Left kidney (tissue), 2 donors: ENCODE results near the gene ECI1. TPM values are rescaled to one million over a fixed set of nuclear protein-coding genes. Genes with fewer than 3 reads are reported as not detected.

Experiments
- DNase-seq: peaks from one replicate; pipeline ENCODE4 v3.0.0-alpha.2; 2013
- polyA plus RNA-seq: library from polyadenylated mRNA; unstranded; fragments of 120-200 nt; gene quantifications from one replicate; pipeline ENCODE4 v1.2.1, GENCODE V29; 2013; ENCODE audit not compliant: insufficient read length

The ECI1 gene
- polyA plus RNA-seq, 1 donor: 55.2 TPM

DNA sequence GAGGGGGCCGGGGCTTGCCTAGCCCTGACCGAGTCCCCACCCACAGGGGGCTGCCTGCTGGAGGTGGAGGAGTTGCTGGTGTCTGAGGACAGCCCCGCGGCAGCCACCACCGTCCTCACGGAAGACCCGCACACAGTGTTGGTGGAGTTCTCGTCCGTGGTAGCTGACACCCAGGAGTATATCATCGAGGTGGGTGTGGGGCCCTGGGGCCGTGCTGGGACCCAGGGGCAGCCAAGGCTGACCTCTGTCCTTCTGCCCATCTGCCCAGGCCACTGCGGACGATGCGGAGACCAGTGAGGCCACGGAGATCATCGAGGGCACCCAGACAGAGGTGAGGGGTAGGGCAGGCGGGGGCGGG is 16.6 kb downstream of the ECI1 start:
- DNase-seq: no peak

DNA sequence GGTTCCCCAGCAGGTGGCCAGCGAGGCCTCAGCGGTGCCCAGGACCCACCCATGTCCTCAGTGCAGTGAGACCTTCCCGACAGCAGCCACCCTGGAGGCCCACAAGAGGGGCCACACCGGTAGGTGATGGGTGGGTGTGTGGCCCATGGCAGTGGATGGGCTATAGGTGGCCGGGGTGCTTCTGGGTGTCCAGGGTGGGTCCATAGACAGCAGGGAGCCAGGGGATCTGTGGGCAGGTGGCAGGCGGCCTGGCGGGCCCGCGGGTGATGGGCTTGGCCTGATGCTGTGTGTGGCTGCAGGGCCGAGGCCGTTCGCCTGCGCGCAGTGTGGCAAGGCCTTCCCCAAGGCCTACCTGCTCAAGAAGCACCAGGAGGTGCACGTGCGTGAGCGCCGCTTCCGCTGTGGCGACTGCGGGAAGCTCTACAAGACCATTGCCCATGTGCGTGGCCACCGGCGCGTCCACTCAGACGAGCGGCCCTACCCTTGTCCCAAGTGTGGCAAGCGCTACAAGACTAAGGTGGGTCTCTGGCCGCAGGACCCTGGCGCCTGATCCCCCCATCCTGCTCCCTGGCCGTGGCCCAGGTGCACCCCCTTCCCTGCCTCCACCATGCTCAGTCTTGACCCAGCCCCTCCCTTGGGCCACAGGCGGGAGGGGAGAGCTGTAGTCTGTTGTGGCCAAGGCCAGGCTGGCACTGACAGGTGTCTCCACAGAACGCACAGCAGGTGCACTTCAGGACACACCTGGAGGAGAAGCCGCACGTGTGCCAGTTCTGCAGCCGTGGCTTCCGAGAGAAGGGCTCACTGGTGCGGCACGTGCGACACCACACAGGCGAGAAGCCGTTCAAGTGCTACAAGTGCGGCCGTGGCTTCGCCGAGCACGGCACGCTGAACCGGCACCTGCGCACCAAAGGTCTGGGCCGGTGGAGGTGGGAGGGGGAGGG is 17.2 kb downstream of the ECI1 start:
- no peak for DNase-seq

DNA sequence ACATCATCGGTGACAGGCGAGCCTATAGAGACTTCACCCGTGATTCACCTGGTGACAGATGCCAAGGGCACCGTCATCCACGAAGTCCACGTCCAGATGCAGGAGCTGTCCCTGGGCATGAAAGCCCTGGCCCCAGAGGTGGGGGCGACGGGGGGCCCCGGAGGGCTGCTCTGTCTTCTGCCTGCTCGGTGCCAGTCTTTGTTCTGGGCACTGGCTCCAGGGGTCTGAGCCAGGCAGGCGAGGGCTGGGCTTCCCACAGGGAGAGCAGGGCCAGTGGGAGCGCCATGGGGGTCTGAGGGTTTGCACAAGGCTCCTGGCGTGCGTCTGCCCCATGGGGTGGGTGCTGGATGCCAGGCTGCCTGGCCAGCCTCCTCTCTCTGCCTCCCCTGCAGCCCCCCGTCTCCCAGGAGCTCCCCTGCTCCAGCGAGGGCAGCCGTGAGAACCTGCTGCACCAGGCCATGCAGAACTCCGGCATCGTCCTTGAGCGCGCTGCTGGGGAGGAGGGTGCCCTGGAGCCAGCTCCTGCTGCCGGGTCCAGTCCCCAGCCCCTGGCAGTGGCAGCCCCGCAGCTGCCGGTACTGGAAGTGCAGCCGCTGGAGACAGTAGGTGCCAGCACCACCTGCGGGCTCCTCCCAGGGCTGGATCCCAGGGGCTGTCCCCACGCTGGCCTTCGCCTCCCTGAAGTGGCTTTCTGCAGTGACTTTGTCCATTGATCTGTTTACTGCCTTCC is 18.2 kb downstream of the ECI1 start:
- DNase-seq: no peak

DNA sequence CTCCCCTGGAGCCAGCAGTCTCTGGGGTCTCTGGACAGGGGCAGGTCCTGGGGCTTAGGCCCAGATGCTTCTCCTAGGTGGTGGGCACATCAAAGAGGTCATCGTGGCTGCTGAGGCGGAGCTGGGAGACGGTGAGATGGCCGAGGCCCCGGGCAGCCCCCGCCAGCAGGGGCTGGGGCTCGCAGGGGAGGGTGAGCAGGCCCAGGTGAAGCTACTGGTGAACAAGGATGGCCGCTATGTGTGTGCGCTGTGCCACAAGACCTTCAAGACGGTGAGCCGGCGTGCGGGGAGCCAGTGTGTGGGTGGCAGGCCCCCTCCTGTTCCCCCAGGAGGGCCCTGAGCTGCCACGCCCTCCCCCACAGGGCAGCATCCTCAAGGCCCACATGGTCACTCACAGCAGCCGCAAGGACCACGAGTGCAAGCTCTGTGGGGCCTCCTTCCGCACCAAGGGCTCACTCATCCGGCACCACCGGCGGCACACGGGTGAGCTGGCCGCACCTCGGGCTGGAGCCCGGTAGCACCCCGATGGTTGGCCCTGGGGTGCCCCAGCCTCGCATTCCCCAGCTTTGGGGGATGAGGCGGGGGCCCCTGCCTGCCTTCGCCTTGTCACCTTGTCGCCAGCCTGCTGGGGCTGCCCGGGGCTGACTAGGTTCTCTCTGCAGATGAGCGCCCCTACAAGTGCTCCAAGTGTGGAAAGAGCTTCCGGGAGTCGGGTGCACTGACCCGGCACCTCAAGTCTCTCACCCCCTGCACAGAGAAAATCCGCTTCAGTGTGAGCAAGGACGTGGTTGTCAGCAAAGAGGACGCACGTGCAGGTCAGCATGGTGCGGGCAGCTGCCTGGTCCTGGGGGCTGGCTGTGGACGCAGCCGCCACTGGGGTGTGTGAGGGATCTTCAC is 19.0 kb downstream of the ECI1 start:
- DNase-seq: no peak

DNA sequence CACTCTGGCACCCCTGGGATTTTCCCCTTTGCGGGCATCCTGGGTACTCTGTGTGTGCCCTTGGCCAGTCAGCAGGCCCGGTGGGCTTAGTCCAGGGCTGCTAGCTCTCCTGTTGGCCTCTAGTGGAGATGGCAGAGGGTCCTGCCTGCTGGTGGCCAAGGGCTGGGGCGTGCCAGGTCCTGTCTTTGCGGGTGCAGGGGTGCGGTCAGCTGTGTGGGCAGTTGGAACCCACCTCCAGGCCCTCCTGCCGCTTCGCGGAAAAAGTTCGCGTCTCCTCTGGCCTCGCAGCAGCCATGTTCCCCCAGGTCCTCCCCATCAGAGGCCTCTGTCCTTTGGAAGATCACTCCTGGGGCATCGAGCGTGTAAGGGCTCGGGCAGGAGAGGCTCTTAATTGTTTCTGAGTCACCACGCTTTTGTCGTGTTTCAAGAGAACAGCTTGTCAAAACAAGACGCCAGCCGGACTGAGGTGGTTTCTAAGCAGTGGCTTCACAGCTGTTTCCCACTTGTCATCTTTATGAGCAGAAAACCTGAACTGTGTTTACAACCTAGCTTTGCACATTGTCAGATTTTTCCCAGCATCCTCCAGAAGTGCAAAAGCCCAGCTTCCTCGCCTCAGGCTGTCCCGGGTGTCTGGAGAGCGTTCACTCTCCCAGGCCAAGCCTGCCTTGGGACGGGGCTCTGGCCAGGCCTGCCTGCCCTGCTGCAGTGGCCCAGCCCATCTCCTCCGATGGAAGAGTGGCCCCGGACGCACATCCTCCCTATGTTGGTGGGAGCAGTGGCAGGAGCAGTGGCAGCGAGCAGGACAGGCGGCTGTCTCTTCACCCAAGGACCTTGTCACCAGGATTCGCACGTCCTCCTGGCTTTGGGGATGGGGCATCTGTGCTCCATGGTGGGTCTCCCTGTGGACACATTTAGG is 20.1 kb downstream of the ECI1 start:
- DNase-seq: no peak

DNA sequence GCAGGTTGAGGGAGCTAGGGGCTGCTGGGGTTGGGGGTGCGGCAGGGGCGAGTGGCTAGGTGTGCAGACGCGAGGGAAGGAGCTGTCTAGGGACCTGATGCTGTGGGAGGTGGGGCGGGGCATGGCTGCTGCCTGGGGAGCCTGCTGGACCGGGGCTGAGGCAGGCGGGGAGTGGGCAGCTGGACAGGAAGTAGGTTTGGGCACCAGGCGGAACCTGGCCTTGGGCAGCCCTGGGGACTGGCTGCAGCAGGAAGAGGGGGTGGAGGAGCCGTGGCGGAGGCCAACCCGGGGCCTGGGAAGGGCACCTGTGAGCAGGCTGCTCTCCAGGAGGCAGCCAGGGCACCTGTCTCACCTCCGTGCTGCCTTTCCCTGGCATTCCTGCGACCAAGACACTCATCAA is 21.0 kb downstream of the ECI1 start:
- DNase-seq: no peak

DNA sequence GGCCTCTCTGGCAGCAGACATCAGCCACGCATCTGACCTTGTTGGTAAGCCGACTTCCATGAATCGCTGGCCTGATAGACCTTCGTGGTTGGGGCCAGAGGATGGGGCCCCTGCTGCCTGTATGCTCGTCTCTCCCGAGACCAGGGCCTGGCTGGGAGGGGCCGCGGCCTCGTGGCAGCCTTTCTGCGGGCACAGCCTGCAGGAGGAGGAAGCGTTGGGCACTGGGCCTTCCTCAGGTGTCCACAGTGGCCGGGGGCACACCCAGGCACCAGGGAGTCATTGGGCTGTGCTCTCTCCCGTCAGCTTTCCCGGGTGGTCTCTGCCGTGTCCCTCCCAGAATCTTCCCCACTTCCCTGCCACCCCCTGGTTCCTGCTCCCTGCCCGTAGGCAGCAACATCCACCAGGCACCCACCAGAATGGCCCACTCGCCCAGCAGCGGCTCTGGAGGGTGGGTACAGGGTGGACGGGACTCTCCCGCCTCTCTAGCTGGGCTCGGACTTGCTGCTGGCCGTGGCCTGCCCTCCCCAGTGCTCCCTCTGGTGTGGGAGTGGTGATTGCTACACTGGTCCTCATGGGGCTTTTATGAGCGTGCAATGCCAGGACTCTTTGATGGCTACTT is 21.6 kb downstream of the ECI1 start:
- no peak for DNase-seq

DNA sequence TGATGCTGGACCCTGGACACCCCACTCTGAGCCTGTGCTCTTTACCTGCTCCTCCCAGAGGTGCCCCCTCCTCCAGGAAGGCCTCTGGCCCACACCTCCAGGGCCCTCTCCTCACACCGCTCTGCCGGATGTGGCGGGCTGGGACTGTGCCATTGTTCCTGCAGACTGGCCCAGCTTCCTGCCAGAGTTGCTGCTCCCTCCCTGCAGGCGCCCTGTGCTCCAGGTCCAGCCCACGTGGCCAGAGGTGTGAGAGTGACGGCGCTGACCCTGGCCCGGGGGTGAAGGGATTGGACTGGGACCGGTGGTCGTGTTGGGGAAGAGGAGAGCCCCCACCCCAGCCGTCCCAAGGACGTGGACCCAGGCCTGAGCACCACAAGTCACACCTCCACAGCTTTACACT is 22.3 kb downstream of the ECI1 start:
- no peak for DNase-seq

DNA sequence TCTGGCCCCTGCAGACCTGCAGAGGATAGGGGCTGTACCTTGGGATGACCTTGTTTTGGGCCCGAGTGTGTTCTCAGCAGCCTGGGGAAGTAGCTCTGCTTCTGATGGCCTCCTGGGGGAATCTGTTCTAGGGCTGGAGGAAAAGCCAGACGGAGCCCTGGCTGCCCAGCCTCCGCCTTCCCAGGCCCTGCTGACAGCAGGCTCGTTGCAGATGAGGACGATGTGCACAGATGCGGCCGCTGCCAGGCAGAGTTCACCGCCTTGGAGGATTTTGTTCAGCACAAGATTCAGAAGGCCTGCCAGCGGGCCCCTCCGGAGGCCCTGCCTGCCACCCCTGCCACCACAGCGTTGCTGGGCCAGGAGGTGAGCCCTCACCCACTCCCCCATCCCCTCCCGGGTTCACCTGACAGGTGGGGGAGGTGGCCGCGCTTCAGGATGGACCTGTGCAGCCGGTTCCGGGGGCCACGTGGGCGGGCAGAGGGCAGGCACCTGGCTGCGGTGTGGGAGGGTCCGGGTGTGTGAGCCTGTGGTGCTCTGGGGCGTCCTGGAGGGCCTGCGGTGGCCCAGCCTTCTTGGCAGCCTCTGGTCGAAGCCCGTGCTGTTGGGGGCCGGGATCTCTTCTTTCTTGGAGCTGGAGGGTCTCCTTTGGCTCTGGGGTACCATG is 23.1 kb downstream of the ECI1 start:
- no peak for DNase-seq

DNA sequence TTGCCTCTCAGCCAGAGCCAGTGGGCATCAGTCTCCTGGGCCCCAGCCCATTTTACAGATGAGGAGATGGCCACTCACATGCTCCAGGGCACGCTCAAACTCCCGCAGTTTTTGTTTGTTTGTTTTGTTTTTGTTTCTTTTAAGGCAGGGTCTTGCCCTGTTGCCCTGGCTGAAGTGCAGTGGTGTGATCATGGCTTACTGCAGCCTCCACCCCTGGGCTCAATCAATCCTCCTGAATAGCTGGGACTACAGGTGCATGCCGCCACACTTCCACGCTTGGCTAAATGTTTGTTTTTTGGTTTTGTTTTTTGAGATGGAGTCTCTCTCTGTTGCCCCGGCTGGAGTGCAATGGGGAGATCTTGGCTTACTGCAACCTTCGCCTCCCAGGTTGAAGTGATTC is 24.5 kb downstream of the ECI1 start:
- DNase-seq: no peak

DNA sequence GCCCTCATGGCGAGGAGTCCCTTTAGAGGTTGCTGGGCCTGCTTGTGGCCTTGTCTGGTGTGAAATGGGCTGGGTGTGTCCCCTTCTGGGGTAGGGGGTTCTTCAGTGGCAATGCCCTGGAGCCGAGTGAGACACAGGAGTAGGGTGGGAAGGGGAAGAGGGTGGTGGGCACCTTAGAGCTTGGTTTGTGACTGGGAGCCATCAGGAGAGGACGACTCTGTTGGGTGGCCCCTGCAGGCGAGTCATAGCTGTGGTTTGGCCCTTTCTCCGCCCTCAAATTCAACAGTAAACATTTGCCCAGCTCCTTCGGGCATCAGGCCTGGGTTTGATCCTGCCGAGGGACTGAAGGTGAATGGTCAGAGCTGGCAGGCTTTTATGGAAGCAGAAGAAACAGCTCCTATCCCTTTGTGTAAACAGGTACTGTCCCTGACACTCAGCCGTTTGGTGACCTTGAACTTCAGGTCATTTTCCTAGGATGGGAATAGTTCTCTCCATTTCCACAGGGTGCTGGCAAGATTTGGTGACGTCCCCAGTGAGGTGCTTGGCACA is 25.1 kb downstream of the ECI1 start:
- DNase-seq: no peak

DNA sequence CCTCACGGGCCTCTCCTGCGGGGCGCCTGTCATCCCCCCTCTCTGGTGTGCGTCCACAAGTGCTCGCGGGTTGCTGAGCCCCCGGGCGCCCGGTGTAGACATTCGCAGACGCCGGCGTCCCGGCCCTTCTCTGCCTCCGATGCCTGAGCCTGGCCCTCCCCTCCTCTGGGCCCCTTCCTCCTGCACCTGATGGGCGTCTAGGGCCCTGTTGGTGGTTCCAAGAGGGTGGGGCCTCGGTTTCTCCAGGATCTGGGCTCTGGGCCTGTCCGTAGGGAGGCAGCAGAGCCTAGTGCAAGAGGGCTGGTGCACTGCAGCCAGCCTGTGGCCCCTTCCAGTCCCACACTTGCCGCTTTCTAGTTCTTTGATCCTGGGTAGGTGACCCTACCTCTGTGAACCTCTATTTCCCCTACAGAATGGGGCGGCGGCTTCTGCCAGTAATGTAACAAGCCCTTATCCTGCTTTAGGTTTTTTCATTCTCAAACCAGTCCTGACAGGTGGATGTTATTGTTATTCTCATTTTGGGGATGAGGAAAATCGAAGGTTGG is 27.4 kb downstream of the ECI1 start:
- no peak for DNase-seq

DNA sequence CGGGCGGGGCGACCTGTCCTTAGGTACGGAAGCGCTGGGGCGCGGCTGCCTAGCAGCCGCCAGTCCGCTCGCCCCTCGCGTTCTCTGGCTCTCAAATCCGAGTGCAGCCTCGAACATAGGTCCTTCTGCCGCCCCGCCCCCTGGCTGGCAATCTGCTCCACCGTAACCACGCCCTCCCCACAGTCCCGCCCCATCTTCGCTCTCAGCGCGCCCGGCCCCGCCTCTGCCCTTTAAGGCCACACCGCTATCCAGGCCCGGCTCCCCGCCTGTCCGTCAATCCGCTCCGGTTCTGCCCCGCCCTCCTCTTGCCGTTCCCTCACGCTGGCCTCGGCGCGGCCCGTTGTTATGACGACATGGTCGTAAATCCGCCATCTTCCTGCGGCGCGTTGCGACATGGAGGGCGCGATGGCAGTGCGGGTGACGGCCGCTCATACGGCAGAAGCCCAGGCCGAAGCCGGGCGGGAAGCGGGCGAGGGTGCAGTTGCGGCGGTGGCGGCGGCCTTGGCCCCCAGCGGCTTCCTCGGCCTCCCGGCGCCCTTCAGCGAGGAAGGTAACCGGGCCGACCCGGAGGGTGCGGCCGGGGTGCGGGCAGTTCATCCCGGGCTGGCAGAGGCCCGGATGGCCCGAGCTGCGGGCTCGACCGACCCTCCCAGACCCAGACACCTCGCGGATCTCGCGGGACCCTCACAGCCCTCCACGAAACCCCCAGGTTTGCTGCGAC is 28.0 kb downstream of the ECI1 start, which contains the start of gene E4F1:
Gene E4F1 (plus strand): TSS at position 371 of the 721 bp plus-strand sequence. CDS start 23 bp downstream, at position 394.
- peak; percentile 98 for DNase-seq

DNA sequence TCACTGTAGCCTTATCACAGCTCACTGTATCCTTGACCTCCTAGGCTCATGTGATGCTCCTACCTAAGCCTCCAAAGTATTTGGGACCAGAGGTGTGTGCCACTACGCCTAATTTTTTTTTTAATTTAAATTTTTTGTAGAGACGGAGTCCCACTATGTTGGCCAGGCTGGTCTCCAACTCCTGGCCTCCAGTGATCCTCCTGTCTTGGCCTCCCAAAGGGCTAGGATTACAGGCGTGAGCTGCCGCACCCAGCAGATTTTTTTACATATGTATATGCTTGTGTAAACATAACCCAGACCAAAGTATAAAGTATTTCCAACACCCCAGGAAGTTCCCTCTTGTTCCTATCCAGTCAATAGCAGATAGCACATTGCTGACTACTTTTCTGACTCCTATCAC is 35.1 kb downstream of the ECI1 start:
- DNase-seq: no peak

DNA sequence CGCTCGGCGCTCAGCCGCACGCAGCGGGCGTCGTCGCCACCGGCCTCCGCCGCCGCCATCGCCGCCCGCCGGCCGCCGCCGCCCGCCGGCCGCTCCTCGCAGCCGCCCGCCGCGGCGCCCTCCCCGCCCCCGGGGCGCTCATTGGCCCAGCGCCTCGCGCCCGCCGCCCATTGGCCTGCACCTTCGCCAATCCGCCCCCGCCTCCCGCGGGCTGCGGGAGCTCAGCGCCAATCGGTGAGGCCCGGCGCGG is 36.7 kb downstream of the ECI1 start, which contains the start of gene PGP:
Gene PGP (minus strand): TSS at position 122 of the 250 bp plus-strand sequence. CDS start 63 bp downstream, at position 59.
- no peak for DNase-seq

DNA sequence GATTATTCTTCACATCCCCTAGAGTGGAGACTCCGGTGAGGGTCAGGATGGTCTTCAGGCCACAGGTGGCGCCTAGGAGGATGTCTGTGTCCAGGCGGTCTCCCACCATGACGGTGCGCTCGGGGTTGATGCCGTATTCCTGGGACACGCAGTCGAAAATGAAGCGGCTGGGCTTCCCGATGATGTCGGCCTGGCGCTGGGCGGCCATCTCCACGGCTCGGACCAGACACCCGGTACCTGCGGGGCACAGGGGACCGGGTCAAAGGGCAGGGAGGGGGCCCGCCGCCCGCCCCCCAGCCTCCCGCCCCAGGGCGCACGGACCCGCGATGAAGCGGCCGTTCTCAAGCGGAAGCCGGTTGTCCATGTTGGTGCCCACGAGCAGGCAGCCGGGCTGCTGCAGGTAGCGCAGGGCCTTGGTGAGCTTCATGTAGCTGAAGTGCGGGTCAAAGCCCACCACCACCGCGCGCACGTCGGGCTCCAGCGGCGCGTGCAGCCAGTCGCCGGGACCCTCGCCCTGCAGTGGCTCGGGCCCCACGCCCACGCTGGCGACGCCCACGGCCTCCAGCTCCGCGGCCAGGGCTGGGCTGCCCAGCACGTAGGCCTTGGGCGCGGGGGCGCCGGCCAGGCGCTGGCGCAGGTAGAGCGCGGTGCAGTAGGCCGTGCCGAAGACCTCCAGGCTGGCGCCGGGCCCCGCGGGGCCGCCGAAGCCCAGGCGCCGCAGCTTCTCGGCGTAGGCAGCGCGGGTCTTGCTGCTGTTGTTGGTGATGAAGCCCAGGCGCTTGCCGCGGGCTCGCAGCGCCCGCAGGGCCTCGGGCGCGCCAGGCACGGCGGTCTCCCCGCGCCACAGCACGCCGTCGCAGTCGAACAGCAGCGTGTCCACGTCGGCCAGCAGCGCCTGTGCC is 37.3 kb downstream of the ECI1 start:
- no peak for DNase-seq

DNA sequence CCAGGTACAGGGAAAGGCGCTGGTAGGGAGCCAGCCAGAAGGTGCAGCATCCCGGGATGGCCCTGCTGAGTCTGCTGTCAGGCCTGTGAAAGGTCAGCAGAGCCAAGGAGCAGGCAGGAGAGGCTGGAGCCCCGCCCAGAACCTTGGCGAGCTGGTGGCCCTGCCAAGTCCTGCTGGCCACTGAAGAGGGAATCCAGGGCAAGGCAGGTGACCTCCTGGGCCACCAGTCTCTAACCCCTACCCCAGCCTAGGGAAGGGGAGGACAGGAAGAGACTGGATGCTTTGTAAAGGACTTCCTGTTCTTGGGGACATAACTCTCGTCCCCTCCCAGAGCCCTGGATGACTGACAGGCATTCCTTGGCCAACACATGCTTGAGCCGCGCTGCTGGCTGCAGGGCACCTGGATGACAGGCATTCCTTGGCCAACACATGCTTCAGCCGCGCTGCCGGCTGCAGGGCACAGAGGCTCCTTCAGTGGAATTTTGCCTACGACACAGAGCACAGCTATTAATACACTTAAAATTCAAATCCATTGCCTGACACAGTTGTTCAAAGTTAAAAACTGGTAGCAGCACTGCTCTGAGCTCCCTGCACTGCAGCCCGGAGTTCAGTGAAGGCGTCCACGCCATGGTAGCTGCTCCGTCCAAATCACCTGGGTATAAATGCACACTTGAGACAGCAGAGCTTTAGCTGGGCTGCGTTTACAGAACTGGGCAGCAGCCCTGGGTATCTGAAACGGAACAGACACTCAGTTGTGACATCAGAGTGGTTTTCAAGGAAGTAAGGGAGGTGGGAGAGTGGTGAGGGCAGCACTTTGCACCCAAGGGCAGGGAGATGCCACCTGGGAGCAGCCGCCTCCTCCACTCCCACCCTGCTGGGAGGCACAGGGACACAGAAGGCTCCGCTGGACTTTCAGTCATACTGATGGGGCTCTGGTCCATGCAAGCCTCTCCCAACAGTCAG is 38.7 kb downstream of the ECI1 start:
- DNase-seq: no peak
